Endothelial cell (in vitro differentiated cells): Measurements from ENCODE around the gene DNMBP. TPM values are rescaled to one million over a fixed set of nuclear protein-coding genes. Genes with fewer than 3 reads are reported as not detected.

Experiments
- DNase-seq: peaks from one replicate; pipeline ENCODE4 v3.0.0; 2021; ENCODE audit warnings: low spot score
- H3K27ac Mint-ChIP-seq: one replicate; pipeline ENCODE4 v1.8.0; 2021; ENCODE audit warnings: mixed read lengths, inconsistent platforms; ENCODE audit not compliant: unreplicated experiment
- H3K27me3 Mint-ChIP-seq: one replicate; pipeline ENCODE4 v1.8.0; 2021; ENCODE audit warnings: mild to moderate bottlenecking, moderate library complexity, mixed read lengths, inconsistent platforms; ENCODE audit not compliant: unreplicated experiment
- H3K36me3 Mint-ChIP-seq: one replicate; pipeline ENCODE4 v1.8.0; 2021; ENCODE audit warnings: mild to moderate bottlenecking, low read depth, mixed read lengths, inconsistent platforms; ENCODE audit not compliant: unreplicated experiment
- H3K4me1 Mint-ChIP-seq: one replicate; pipeline ENCODE4 v1.8.0; 2021; ENCODE audit warnings: mild to moderate bottlenecking, mixed read lengths, inconsistent platforms; ENCODE audit not compliant: unreplicated experiment
- H3K4me3 Mint-ChIP-seq: one replicate; pipeline ENCODE4 v1.8.0; 2021; ENCODE audit warnings: mild to moderate bottlenecking, mixed read lengths, inconsistent platforms; ENCODE audit not compliant: unreplicated experiment
- H3K9me3 Mint-ChIP-seq: one replicate; pipeline ENCODE4 v1.8.0; 2021; ENCODE audit warnings: mixed read lengths, inconsistent platforms; ENCODE audit not compliant: unreplicated experiment
- total RNA-seq: library from RNA; stranded (reverse); fragmentation: NEBNext Ultra II Directional; extraction: Animal tissue kit (Norgen Biotek cat#: 25700); gene quantifications from one replicate; pipeline ENCODE4 v1.2.1, GENCODE V29; 2021; ENCODE audit not compliant: unreplicated experiment
- TF ChIP-seq, protein P1 (sequence below): fragments of 200-600 bp; sonication (generic); IDR thresholded peaks from one replicate; pipeline ENCODE4 v1.5.0; 2021; ENCODE audit warnings: antibody characterized with exemption; ENCODE audit not compliant: unreplicated experiment

Gene DNMBP
- total RNA-seq, 1 donor from 2014 or later = 21.8 TPM

DNA sequence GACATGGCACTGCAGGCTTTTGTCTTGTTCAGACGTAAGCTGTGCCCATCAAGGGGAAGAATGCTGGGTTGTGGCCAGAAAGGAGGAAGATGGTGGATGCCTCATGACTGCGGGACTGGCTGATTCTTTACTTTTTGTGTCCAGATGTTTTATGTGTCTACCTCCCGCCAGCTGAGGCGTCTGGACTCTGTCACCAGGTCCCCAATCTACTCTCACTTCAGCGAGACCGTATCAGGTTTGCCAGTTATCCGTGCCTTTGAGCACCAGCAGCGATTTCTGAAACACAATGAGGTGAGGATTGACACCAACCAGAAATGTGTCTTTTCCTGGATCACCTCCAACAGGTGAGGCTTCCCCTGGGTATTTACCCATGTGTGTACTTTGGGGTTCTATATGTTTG lies 173.8 kb downstream of the DNMBP start:
- Mint-ChIP-seq H3K4me1 (peaks cover 7% of the 10 kb centered on the region), H3K27me3 (peaks cover 9% of the 10 kb centered on the region), H3K9me3 (peaks cover 8% of the 10 kb centered on the region), H3K4me3 (no peak overlapping the region), H3K36me3 (peaks cover 17% of the 10 kb centered on the region), H3K27ac (no peak overlapping the region)
- DNase-seq = no peak
- TF ChIP-seq, protein P1, sequence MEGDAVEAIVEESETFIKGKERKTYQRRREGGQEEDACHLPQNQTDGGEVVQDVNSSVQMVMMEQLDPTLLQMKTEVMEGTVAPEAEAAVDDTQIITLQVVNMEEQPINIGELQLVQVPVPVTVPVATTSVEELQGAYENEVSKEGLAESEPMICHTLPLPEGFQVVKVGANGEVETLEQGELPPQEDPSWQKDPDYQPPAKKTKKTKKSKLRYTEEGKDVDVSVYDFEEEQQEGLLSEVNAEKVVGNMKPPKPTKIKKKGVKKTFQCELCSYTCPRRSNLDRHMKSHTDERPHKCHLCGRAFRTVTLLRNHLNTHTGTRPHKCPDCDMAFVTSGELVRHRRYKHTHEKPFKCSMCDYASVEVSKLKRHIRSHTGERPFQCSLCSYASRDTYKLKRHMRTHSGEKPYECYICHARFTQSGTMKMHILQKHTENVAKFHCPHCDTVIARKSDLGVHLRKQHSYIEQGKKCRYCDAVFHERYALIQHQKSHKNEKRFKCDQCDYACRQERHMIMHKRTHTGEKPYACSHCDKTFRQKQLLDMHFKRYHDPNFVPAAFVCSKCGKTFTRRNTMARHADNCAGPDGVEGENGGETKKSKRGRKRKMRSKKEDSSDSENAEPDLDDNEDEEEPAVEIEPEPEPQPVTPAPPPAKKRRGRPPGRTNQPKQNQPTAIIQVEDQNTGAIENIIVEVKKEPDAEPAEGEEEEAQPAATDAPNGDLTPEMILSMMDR = no peak

DNA sequence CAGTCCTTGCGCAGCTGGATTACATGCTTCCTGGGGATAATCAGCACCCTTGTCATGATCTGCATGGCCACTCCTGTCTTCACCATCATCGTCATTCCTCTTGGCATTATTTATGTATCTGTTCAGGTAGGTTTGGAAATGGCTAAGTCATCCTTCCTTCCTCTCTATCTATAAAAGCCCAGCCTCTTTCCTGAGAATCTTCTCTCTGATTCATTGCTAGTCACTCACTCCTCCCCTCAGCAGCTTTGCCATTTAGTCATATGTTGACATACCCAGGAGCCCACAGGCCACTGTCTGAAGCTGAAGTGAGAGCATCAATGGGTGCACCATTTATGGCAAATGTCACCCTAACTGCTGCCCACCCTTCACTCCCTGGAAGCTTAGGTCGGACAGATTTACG lies 175.3 kb downstream of the DNMBP start:
- Mint-ChIP-seq H3K27me3 (peaks cover 9% of the 10 kb centered on the region), H3K9me3 (peaks cover 6% of the 10 kb centered on the region), H3K4me3 (no peak overlapping the region), H3K27ac (no peak overlapping the region), H3K4me1 (peaks cover 10% of the 10 kb centered on the region), H3K36me3 (peaks cover 19% of the 10 kb centered on the region)
- no peak for DNase-seq
- TF ChIP-seq, protein P1 = no peak

DNA sequence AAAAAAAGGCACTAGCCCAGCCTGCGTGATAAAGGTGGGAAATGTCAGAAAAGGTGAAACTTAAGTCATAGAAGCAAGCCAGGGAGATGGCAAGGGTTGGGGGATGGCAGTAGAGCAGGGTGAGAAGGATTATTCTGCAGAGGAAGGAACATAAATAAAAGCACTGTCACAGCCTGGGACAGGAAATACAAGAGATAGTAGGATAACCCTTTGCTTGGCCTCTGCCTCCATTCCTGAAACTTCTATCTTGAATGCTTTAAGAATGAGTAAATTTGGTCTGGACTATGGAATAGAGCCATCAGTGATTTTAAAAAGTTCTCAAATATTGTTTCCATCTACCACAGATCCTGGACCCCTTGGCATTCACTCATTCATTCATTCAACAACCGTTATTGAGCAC lies 177.3 kb downstream of the DNMBP start:
- DNase-seq = no peak
- H3K4me3 Mint-ChIP-seq = no peak overlapping the region
- no peak overlapping the region for H3K27ac Mint-ChIP-seq
- H3K4me1 Mint-ChIP-seq = peaks cover 10% of the 10 kb centered on the region
- H3K36me3 Mint-ChIP-seq = peaks cover 22% of the 10 kb centered on the region
- peaks cover 9% of the 10 kb centered on the region for H3K27me3 Mint-ChIP-seq
- TF ChIP-seq, protein P1 = no peak
- peaks cover 6% of the 10 kb centered on the region for H3K9me3 Mint-ChIP-seq

DNA sequence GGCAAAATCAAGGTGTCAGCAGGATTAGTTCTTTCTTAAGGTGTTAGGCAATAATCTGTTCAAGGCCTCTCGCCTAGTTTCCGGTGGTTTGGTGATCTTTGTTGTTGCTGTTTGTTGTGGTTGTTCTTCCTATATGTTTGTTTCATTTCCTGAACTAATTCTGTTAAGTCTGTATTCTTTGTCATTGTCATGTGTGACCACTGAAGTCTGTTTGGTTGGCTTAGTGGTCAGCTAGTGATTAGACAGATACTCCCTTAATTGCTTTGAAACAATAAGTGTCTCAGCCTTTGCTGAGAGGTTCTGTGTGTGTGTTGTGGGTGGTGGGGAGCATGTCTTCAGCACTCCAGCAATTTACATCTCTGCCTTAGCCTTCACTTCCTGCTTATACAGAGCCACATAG lies 181.3 kb downstream of the DNMBP start:
- H3K9me3 Mint-ChIP-seq = no peaks in the 10 kb centered on the region
- H3K27me3 Mint-ChIP-seq = no peaks in the 10 kb centered on the region
- TF ChIP-seq, protein P1 = no peak
- peaks cover 10% of the 10 kb centered on the region for H3K4me1 Mint-ChIP-seq
- DNase-seq = no peak
- no peak overlapping the region for H3K27ac Mint-ChIP-seq
- peaks cover 7% of the 10 kb centered on the region for H3K36me3 Mint-ChIP-seq
- H3K4me3 Mint-ChIP-seq = no peak overlapping the region

DNA sequence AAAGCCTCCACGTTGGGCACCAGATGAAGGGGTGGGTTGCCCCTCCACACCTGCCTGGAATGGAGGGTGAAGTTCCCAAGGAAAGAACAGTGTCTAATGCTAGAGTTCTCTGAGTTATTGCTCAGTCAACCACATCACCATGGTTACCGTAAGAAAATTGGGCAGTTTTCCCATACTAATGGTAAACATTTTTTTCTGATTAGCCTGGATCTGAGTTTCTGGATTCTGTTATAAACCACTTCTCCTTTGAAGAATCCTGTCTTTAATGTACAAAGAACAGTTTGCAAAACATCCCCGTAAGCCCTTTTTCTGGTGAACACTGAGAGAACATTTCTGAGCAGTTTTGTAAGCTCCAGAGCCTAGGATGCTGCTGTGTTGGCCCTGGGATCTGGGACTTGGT lies 181.8 kb downstream of the DNMBP start:
- peaks cover 7% of the 10 kb centered on the region for H3K36me3 Mint-ChIP-seq
- H3K4me1 Mint-ChIP-seq = peaks cover 10% of the 10 kb centered on the region
- H3K9me3 Mint-ChIP-seq = no peaks in the 10 kb centered on the region
- H3K4me3 Mint-ChIP-seq = no peak overlapping the region
- TF ChIP-seq, protein P1 = no peak
- H3K27ac Mint-ChIP-seq = no peak overlapping the region
- H3K27me3 Mint-ChIP-seq = no peaks in the 10 kb centered on the region
- no peak for DNase-seq

Other genes starting within 250 kb of the DNMBP start
- 1.9 TPM for gene ABCC2, start 227.3 kb downstream of the DNMBP start, total RNA-seq
- gene CPN1, start 71.9 kb upstream of the DNMBP start, total RNA-seq = not detected
- 30.4 TPM for gene ERLIN1, start 176.1 kb upstream of the DNMBP start, total RNA-seq
- 11.7 TPM for gene CHUK, start 219.6 kb upstream of the DNMBP start, total RNA-seq